OCI-LY7 (cell line): ENCODE data around the gene SCTR. TPM values are rescaled to one million over a fixed set of nuclear protein-coding genes. Genes with fewer than 3 reads are reported as not detected.

Experiments
- BruUV-seq: library from RNA; stranded (reverse); fragments of 400-500 nt; replicated peaks from 2 replicates; lab custom pipeline; 2021; lab: Mats Ljungman, UMichigan
- CTCF ChIA-PET: fragments of 300-600 bp; sonication (Branson Sonifier 250); formaldehyde crosslinking; loops from one replicate; lab custom pipeline; 2022; ENCODE audit warnings: antibody characterized with exemption; ENCODE audit not compliant: unreplicated experiment; lab: Charles Lee
- POLR2A ChIA-PET: fragments of 300-600 bp; sonication (Branson Sonifier 250); formaldehyde crosslinking; loops from one replicate; lab custom pipeline; 2022; ENCODE audit warnings: antibody characterized with exemption; lab: Charles Lee
- DNase-seq: peaks from one replicate; pipeline ENCODE4 v3.0.0-alpha.2; 2015; ENCODE audit warnings: low spot score
- H2AFZ ChIP-seq: fragments of 200-600 bp; sonication (generic), shearing (Covaris generic); 2 replicates; pipeline ENCODE4 v1.6.1; 2014; ENCODE audit warnings: mild to moderate bottlenecking, antibody characterized with exemption, low read length, moderate library complexity
- H3K27ac ChIP-seq: fragments of 200-600 bp; sonication (generic); 2 replicates; pipeline ENCODE4 v1.5.1; 2014; ENCODE audit warnings: mixed run types, low read depth, mild to moderate bottlenecking, moderate library complexity, low read length, inconsistent platforms; ENCODE audit not compliant: poor library complexity, severe bottlenecking
- H3K36me3 ChIP-seq: fragments of 200-600 bp; sonication (generic); 2 replicates; pipeline ENCODE4 v1.6.1; 2014; ENCODE audit warnings: mild to moderate bottlenecking, antibody characterized with exemption, low read length, moderate library complexity, mixed read lengths; ENCODE audit not compliant: insufficient read depth
- H3K4me1 ChIP-seq: fragments of 200-600 bp; sonication (generic); 2 replicates; pipeline ENCODE4 v1.5.1; 2014; ENCODE audit warnings: mild to moderate bottlenecking, low read length; ENCODE audit not compliant: insufficient read depth, poor library complexity, severe bottlenecking
- H3K4me2 ChIP-seq: fragments of 200-600 bp; sonication (generic); 2 replicates; pipeline ENCODE4 v1.6.1; 2014; ENCODE audit warnings: mild to moderate bottlenecking, low read length
- H3K4me3 ChIP-seq: fragments of 200-600 bp; sonication (generic); 2 replicates; pipeline ENCODE4 v1.5.1; 2014; ENCODE audit warnings: mild to moderate bottlenecking, low read depth, low read length; ENCODE audit not compliant: poor library complexity, severe bottlenecking
- H3K79me2 ChIP-seq: fragments of 200-600 bp; sonication (generic); 2 replicates; pipeline ENCODE4 v1.6.1; 2016; ENCODE audit warnings: low read depth, mild to moderate bottlenecking, low read length, moderate library complexity, mixed read lengths; ENCODE audit not compliant: insufficient read depth
- H3K9me2 ChIP-seq: fragments of 200-600 bp; sonication (generic); 2 replicates; pipeline ENCODE4 v1.6.1; 2016; ENCODE audit warnings: mild to moderate bottlenecking, low read length, mixed read lengths; ENCODE audit not compliant: insufficient read depth
- H3K9me3 ChIP-seq: fragments of 200-600 bp; sonication (generic); 2 replicates; pipeline ENCODE4 v1.6.1; 2014; ENCODE audit warnings: mild to moderate bottlenecking, mixed run types, low read length, mixed read lengths
- H4K20me1 ChIP-seq: fragments of 200-600 bp; sonication (generic); 2 replicates; pipeline ENCODE4 v1.6.1; 2014; ENCODE audit warnings: mild to moderate bottlenecking, antibody characterized with exemption, low read length, moderate library complexity, mixed read lengths; ENCODE audit not compliant: insufficient read depth
- EZH2phosphoT487 ChIP-seq: fragments of 200-600 bp; sonication (generic); IDR thresholded peaks from 2 replicates; pipeline ENCODE4 v1.6.1; 2018; ENCODE audit warnings: low read depth, borderline replicate concordance, mild to moderate bottlenecking, mixed run types, antibody characterized with exemption, low read length, moderate library complexity, mixed read lengths
- intact Hi-C: fragments of 100-400 bp; cut with micrococcal nuclease; formaldehyde crosslinking; loops from one replicate; pipeline ENCODE4 v1.10.0; 2022; ENCODE audit not compliant: unreplicated experiment
- total RNA-seq, 2 experiments: library from RNA; depleted of rRNA in 1 of 2; stranded (reverse); fragments of >200 nt in 1 of 2; shearing (Covaris generic) in 1 of 2; gene quantifications; 2 replicates each; pipeline ENCODE4 v1.2.3, GENCODE V29; 2014 to 2022
- TF ChIP-seq, protein P1 (sequence below): fragments of 200-600 bp; sonication (generic); conservative IDR thresholded peaks from 2 replicates; pipeline ENCODE4 v1.5.1; 2014; ENCODE audit warnings: mild to moderate bottlenecking, antibody characterized with exemption, low read length, moderate library complexity, mixed read lengths

The SCTR gene
- total RNA-seq, 2 experiments from 2014 or later: not detected

DNA sequence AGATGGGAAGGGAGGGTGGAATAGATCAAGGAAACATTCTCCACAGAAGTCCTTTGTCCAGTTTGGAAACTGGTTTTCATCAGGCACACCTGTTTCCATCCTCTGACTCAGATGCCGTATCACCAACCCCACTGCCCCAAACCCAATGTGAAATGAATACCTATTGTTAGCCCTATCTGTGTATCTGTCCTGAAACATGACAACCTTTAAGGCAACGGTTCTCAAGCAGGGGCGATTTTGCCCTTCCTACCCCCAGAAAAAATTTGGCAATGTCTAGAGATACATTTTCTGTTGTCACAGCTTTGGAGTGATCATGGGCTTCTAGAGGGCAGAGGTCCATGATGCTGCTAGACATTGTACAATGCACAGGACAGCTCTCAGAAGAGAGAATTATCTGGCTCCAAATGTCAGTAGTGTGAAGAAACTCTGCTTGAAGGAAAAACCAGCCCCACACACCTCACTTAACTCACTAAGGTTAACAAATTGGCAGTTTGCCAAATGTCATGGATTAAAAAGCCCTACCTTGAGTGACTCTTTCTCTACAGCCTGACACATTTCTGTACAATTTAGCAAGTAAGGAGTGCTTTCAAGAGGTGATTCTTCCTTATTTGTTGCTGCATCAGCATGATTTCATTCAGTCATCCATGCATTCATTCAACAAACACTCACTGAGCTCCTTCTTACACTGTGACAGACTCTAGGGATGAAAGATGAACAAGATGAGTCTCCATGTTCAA, 3.4 kb downstream of the SCTR start:
- no peak for DNase-seq
- Histone ChIP-seq H3K9me2 (no peaks in the 10 kb centered on the region), H3K4me1 (no peaks in the 10 kb centered on the region), H3K27ac (no peak overlapping the region), H3K4me3 (no peak overlapping the region), H3K36me3 (no peaks in the 10 kb centered on the region), H3K79me2 (no peaks in the 10 kb centered on the region), H4K20me1 (no peaks in the 10 kb centered on the region), H3K4me2 (no peak overlapping the region), H3K9me3 (no peaks in the 10 kb centered on the region), H2AFZ (no peak overlapping the region)
- TF ChIP-seq, protein P1, sequence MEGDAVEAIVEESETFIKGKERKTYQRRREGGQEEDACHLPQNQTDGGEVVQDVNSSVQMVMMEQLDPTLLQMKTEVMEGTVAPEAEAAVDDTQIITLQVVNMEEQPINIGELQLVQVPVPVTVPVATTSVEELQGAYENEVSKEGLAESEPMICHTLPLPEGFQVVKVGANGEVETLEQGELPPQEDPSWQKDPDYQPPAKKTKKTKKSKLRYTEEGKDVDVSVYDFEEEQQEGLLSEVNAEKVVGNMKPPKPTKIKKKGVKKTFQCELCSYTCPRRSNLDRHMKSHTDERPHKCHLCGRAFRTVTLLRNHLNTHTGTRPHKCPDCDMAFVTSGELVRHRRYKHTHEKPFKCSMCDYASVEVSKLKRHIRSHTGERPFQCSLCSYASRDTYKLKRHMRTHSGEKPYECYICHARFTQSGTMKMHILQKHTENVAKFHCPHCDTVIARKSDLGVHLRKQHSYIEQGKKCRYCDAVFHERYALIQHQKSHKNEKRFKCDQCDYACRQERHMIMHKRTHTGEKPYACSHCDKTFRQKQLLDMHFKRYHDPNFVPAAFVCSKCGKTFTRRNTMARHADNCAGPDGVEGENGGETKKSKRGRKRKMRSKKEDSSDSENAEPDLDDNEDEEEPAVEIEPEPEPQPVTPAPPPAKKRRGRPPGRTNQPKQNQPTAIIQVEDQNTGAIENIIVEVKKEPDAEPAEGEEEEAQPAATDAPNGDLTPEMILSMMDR: no peak
- no peak for TF ChIP-seq EZH2phosphoT487
- no TSS peak for BruUV-seq
- intact Hi-C loops: no loop called here
- ChIA-PET CTCF (no interaction called here), POLR2A (no interaction called here)

DNA sequence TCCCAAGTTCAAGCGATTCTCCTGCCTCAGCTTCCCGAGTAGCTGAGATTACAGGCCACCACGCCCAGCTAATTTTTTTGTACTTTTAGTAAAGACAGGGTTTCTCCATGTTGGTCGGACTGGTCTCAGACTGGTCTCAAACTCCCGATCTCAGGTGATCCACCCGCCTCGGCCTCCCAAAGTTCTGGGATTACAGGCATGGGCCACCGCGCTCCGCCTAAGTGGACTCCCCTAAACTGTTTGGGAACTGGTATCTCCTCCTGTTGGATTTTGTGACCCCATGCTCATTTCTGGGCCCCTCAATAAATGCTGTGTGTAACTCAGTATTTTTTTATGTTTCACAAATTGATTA, 5.2 kb downstream of the SCTR start:
- Histone ChIP-seq H3K27ac (no peak overlapping the region), H3K4me2 (no peak overlapping the region), H4K20me1 (no peaks in the 10 kb centered on the region), H3K9me3 (no peaks in the 10 kb centered on the region), H3K79me2 (no peaks in the 10 kb centered on the region), H2AFZ (no peak overlapping the region), H3K4me3 (no peak overlapping the region), H3K36me3 (no peaks in the 10 kb centered on the region), H3K9me2 (no peaks in the 10 kb centered on the region), H3K4me1 (no peaks in the 10 kb centered on the region)
- ChIA-PET CTCF (no interaction called here), POLR2A (interaction anchor here (0.7 kb wide), 1 partner anchor 245 kb away, joined by 3 read pairs; no protein-coding TSS in a partner anchor)
- BruUV-seq: no TSS peak
- DNase-seq: no peak
- intact Hi-C loops: loop anchor here (5.0 kb wide), 1 partner anchor 143 kb away; no protein-coding TSS in a partner anchor
- TF ChIP-seq, protein P1: no peak
- no peak for TF ChIP-seq EZH2phosphoT487

DNA sequence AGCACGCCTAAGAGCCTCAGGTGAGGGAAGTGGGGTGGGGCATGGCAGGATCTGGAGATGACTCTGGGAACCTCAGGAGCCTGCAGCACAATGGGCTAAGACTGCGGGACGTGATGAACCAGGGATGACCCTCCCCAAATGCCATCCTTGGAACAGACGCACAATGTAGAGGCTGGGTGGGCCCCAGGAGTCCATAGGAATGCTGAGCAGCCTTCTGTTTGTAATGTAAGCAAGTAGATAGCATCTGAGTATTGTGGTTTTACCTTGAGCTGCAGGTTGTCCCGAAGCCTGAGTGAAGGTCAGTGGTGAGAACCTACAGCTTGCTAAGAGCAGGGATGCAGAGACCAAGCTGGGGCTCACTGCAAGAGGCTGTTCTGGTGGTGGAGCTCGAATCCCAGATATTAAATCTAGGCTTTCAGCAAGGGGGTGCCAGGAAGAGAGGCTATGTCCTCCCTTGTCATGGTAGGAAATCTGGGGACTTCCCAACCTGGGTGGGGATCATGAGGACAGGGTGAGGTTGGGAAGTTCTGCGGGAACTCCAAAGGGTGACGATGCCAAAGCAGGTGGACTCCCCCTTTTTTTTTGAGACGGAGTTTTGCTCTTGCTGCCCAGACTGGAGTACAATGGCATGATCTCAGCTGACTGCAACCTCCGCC, 5.8 kb downstream of the SCTR start:
- no peaks in the 10 kb centered on the region for H3K36me3 ChIP-seq
- H3K79me2 ChIP-seq: no peaks in the 10 kb centered on the region
- no peak for DNase-seq
- H2AFZ ChIP-seq: no peak overlapping the region
- no peak overlapping the region for H3K4me2 ChIP-seq
- no peaks in the 10 kb centered on the region for H3K9me2 ChIP-seq
- ChIA-PET CTCF (no interaction called here), POLR2A (no interaction called here)
- no peaks in the 10 kb centered on the region for H3K9me3 ChIP-seq
- H3K27ac ChIP-seq: no peak overlapping the region
- H3K4me3 ChIP-seq: no peak overlapping the region
- BruUV-seq: no TSS peak
- intact Hi-C loops: loop anchor here (5.0 kb wide), 1 partner anchor 144 kb away; no protein-coding TSS in a partner anchor
- TF ChIP-seq EZH2phosphoT487: no peak
- TF ChIP-seq, protein P1: no peak
- H3K4me1 ChIP-seq: no peaks in the 10 kb centered on the region
- no peaks in the 10 kb centered on the region for H4K20me1 ChIP-seq
